Natural killer cell (primary cell): Measurements from ENCODE around the gene RCN2. TPM values are rescaled to one million over a fixed set of nuclear protein-coding genes. Genes with fewer than 3 reads are reported as not detected.

Experiments
- ATAC-seq, 3 donors: fragments of 150-1000 bp in 2 of 3; fragments of 200-7000 bp in 1 of 3; cut with Tn5 transposase; 1 replicate in 1 of 3; 2 replicates in 2 of 3; pipeline ENCODE4 v1.10.0; 2021; ENCODE audit warnings: mild to moderate bottlenecking in 2 of 3, moderate library complexity in 2 of 3
- DNase-seq, 2 donors: peaks; one replicate each; pipeline versions ENCODE4 v3.0.0 to v3.0.0-alpha.2; 2013 to 2021; ENCODE audit warnings: mixed read lengths in 1 of 2
- H3K27ac ChIP-seq: one replicate; pipeline ENCODE4 v1.5.1; 2013; ENCODE audit warnings: mild to moderate bottlenecking, low read length
- H3K27me3 ChIP-seq: one replicate; pipeline ENCODE4 v1.6.1; 2013; ENCODE audit warnings: low read length; ENCODE audit not compliant: control insufficient read depth, insufficient read depth
- H3K36me3 ChIP-seq: one replicate; pipeline ENCODE4 v1.6.1; 2013; ENCODE audit warnings: low read length; ENCODE audit not compliant: control insufficient read depth, insufficient read depth
- H3K4me1 ChIP-seq: one replicate; pipeline ENCODE4 v1.6.1; 2013; ENCODE audit warnings: low read length; ENCODE audit not compliant: control insufficient read depth, insufficient read depth
- H3K4me3 ChIP-seq: one replicate; pipeline ENCODE4 v1.5.1; 2013; ENCODE audit warnings: low read length
- H3K9me3 ChIP-seq: one replicate; pipeline ENCODE4 v1.6.1; 2013; ENCODE audit warnings: low read length; ENCODE audit not compliant: control insufficient read depth, insufficient read depth
- H3K27ac Mint-ChIP-seq, 2 donors: one replicate each; pipeline ENCODE4 v1.8.0; 2022; ENCODE audit warnings: mild to moderate bottlenecking in 2 of 2, mixed read lengths in 2 of 2, moderate library complexity in 1 of 2
- H3K27me3 Mint-ChIP-seq, 2 donors: one replicate each; pipeline ENCODE4 v1.8.0; 2022; ENCODE audit warnings: low read depth in 2 of 2, mixed read lengths in 2 of 2
- H3K36me3 Mint-ChIP-seq: one replicate; pipeline ENCODE4 v1.8.0; 2022; ENCODE audit warnings: mixed read lengths
- H3K4me1 Mint-ChIP-seq, 2 donors: one replicate each; pipeline ENCODE4 v1.8.0; 2022; ENCODE audit warnings: mixed read lengths in 2 of 2
- H3K4me3 Mint-ChIP-seq: one replicate; pipeline ENCODE4 v1.8.0; 2022; ENCODE audit warnings: mild to moderate bottlenecking, moderate library complexity, mixed read lengths
- H3K9me3 Mint-ChIP-seq, 2 donors: one replicate each; pipeline ENCODE4 v1.8.0; 2022; ENCODE audit warnings: mixed read lengths in 2 of 2
- CTCF ChIP-seq: fragments of 200-600 bp; IDR thresholded peaks from one replicate; pipeline ENCODE4 v1.8.0; 2022; ENCODE audit warnings: antibody characterized with exemption
- WGBS: methylation state at CpG from one replicate; pipeline ENCODE4 v1.1.7; 2013; ENCODE audit warnings: missing lambda C conversion rate; ENCODE audit not compliant: insufficient coverage; 5-methylcytosine and 5-hydroxymethylcytosine counted together
- intact Hi-C: fragments of 100-400 bp; cut with micrococcal nuclease; formaldehyde crosslinking; loops from one replicate; pipeline ENCODE4 v1.14.2; 2022
- total RNA-seq, 4 donors: library from RNA; stranded (reverse); fragments of 120-200 nt in 1 of 4; gene quantifications; one replicate each; pipeline versions ENCODE4 v1.2.3 to v1.2.4, GENCODE V29; 2013 to 2022

The RCN2 gene
- total RNA-seq, 3 donors from 2014 or later (not counting 1 experiment from before 2014, with no cell fraction given), result 24.1 to 30.0 (median 25.0) TPM

- Histone ChIP-seq H3K9me3 (no peaks in the 10 kb centered on the region), H3K4me1 (no peaks in the 10 kb centered on the region), H3K36me3 (peaks cover 9% of the 10 kb centered on the region), H3K27me3 (no peaks in the 10 kb centered on the region), H3K27ac (no peak overlapping the region), H3K4me3 (no peak overlapping the region)
- intact Hi-C loops, result no loop called here
- Mint-ChIP-seq H3K9me3 (no peaks in the 10 kb centered on the region), H3K4me3 (no peak overlapping the region), H3K4me1 (no peaks in the 10 kb centered on the region), H3K27ac (no peak overlapping the region), H3K36me3 (peaks cover under 1% of the 10 kb centered on the region), H3K27me3 (no peaks in the 10 kb centered on the region)
- no CpG with 5 or more reads among the region's 3 CpGs for WGBS
- no peak for TF ChIP-seq CTCF
- DNase-seq (no peak), ATAC-seq (no peak)
Measured at GRCh38 chr15:76953913-76954312, 22.4 kb downstream of the RCN2 start.

- WGBS, result 94% methylated on average over 2 of the region's 2 CpGs
- no peak for ATAC-seq
- H3K27me3 Mint-ChIP-seq, result no peaks in the 10 kb centered on the region
- no peak overlapping the region for H3K4me3 Mint-ChIP-seq
- H3K36me3 ChIP-seq, result peaks cover 3% of the 10 kb centered on the region
- no peak for DNase-seq
- H3K36me3 Mint-ChIP-seq, result no peaks in the 10 kb centered on the region
- TF ChIP-seq CTCF, result no peak
- no peak overlapping the region for H3K27ac Mint-ChIP-seq
- intact Hi-C loops, result no loop called here
- H3K4me3 ChIP-seq, result no peak overlapping the region
- no peaks in the 10 kb centered on the region for H3K27me3 ChIP-seq
- no peaks in the 10 kb centered on the region for H3K4me1 ChIP-seq
- H3K27ac ChIP-seq, result no peak overlapping the region
- H3K9me3 Mint-ChIP-seq, result no peaks in the 10 kb centered on the region
- H3K4me1 Mint-ChIP-seq, result no peaks in the 10 kb centered on the region
- H3K9me3 ChIP-seq, result no peaks in the 10 kb centered on the region
Measured at GRCh38 chr15:76954744-76955143, 23.2 kb downstream of the RCN2 start.

GRCh38 chr15:76961268-76962011, 29.9 kb downstream of the RCN2 start:
- ATAC-seq, result no peak
- Mint-ChIP-seq H3K4me3 (no peak overlapping the region), H3K4me1 (no peaks in the 10 kb centered on the region), H3K9me3 (no peaks in the 10 kb centered on the region), H3K36me3 (no peaks in the 10 kb centered on the region), H3K27me3 (peaks cover 0 to 9% of the 10 kb centered on the region in 2 donors), H3K27ac (no peak overlapping the region)
- Histone ChIP-seq H3K9me3 (no peaks in the 10 kb centered on the region), H3K27ac (no peak overlapping the region), H3K4me1 (no peaks in the 10 kb centered on the region), H3K36me3 (no peaks in the 10 kb centered on the region), H3K27me3 (no peaks in the 10 kb centered on the region), H3K4me3 (no peak overlapping the region)
- no peak for TF ChIP-seq CTCF
- intact Hi-C loops, result no loop called here
- 86% methylated on average over 5 of the region's 6 CpGs for WGBS
- no peak for DNase-seq
